HL-60 (cell line): ENCODE data around the gene STKLD1.

Experiments used
- CTCF ChIP-seq: IDR thresholded peaks from one replicate; pipeline ENCODE4 v1.5.1; 2011; ENCODE audit warnings: low read length, control low read depth, inconsistent platforms; ENCODE audit not compliant: insufficient read depth
- GABPA ChIP-seq: IDR thresholded peaks from 2 replicates; pipeline ENCODE4 v1.6.1; 2012; ENCODE audit warnings: low read depth
- POLR2AphosphoS5 ChIP-seq: IDR thresholded peaks from 2 replicates; pipeline ENCODE4 v1.6.1; 2012; ENCODE audit warnings: low read depth
- SPI1 ChIP-seq: IDR thresholded peaks from 2 replicates; pipeline ENCODE4 v1.6.1; 2012; ENCODE audit warnings: low read depth, mild to moderate bottlenecking, borderline replicate concordance
- TF ChIP-seq, protein P1 (sequence below): IDR thresholded peaks from 2 replicates; pipeline ENCODE4 v1.6.1; 2012; ENCODE audit warnings: low read depth; ENCODE audit not compliant: insufficient replicate concordance

- TF ChIP-seq CTCF (no peak), POLR2AphosphoS5 (no peak), GABPA (no peak), SPI1 (no peak)
- TF ChIP-seq, protein P1, sequence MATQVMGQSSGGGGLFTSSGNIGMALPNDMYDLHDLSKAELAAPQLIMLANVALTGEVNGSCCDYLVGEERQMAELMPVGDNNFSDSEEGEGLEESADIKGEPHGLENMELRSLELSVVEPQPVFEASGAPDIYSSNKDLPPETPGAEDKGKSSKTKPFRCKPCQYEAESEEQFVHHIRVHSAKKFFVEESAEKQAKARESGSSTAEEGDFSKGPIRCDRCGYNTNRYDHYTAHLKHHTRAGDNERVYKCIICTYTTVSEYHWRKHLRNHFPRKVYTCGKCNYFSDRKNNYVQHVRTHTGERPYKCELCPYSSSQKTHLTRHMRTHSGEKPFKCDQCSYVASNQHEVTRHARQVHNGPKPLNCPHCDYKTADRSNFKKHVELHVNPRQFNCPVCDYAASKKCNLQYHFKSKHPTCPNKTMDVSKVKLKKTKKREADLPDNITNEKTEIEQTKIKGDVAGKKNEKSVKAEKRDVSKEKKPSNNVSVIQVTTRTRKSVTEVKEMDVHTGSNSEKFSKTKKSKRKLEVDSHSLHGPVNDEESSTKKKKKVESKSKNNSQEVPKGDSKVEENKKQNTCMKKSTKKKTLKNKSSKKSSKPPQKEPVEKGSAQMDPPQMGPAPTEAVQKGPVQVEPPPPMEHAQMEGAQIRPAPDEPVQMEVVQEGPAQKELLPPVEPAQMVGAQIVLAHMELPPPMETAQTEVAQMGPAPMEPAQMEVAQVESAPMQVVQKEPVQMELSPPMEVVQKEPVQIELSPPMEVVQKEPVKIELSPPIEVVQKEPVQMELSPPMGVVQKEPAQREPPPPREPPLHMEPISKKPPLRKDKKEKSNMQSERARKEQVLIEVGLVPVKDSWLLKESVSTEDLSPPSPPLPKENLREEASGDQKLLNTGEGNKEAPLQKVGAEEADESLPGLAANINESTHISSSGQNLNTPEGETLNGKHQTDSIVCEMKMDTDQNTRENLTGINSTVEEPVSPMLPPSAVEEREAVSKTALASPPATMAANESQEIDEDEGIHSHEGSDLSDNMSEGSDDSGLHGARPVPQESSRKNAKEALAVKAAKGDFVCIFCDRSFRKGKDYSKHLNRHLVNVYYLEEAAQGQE = no peak
Observed at GRCh38 chr9:133419005-133419404, 42.8 kb downstream of the STKLD1 start.
